ENCODE measurements around the gene SPG21. TPM values are rescaled to one million over a fixed set of nuclear protein-coding genes. Genes with fewer than 3 reads are reported as not detected.

The SPG21 gene
- polyA plus RNA-seq, 1 donor from 2014 or later: 67.7 TPM

DNA sequence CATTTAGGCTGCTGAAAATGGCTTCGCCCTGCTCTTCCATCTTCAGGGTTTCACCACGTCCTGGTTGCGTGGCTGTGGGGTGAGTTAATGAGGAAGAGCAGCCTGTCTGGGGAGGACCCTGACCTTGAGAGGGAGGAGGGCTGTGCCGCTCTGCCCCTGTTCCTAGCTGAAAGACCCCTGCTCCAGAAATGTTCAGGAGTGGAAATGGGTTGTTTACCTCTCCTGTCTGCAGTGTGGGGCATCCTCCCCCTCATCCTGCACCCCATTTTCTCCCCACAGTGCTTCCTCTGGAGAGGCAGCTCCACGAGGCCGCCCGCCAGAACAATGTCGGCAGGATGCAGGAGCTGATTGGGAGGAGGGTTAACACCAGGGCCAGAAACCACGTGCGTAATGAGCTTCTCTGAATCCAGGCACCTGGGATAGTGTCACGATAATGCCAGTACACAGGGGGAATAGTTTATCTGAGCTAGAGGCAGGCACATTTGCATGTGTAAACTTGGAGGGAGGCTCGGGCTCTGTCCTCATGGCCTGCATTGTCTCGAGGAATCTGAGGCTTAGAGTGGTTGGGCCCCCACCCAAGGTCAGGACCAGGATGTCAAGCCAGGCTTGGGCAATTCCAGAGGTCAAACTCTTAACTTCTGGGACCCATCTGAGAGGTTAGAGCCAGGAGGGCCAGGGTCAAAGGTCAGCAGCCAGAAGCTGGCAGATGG, 74.0 kb downstream of the SPG21 start:
- Histone ChIP-seq H3K9me3 (ENCODE audit: low read length) (no peaks in the 10 kb centered on the region), H3K4me3 (ENCODE audit: low read length) (no peak overlapping the region), H3K36me3 (ENCODE audit: insufficient read depth, low read length) (no peaks in the 10 kb centered on the region), H3K9me2 (ENCODE audit: insufficient read depth, low read length) (no peaks in the 10 kb centered on the region), H4K20me1 (ENCODE audit: insufficient read depth) (no peaks in the 10 kb centered on the region), H3K9ac (ENCODE audit: low read length) (no peak overlapping the region), H3K79me2 (replicated peaks; ENCODE audit: insufficient read depth, low read length) (no peaks in the 10 kb centered on the region), H3K27ac (ENCODE audit: low read length) (no peak overlapping the region), H3F3A (ENCODE audit: insufficient read depth, low read length, poor library complexity, severe bottlenecking) (no peaks in the 10 kb centered on the region), H3K4me2 (ENCODE audit: low read length) (no peak overlapping the region), H3K27me3 (ENCODE audit: insufficient read depth, low read depth, low read length) (peaks cover 4% of the 10 kb centered on the region), H2AFZ (ENCODE audit: low read depth, low read length) (no peak overlapping the region)
- TF ChIP-seq, protein P1, sequence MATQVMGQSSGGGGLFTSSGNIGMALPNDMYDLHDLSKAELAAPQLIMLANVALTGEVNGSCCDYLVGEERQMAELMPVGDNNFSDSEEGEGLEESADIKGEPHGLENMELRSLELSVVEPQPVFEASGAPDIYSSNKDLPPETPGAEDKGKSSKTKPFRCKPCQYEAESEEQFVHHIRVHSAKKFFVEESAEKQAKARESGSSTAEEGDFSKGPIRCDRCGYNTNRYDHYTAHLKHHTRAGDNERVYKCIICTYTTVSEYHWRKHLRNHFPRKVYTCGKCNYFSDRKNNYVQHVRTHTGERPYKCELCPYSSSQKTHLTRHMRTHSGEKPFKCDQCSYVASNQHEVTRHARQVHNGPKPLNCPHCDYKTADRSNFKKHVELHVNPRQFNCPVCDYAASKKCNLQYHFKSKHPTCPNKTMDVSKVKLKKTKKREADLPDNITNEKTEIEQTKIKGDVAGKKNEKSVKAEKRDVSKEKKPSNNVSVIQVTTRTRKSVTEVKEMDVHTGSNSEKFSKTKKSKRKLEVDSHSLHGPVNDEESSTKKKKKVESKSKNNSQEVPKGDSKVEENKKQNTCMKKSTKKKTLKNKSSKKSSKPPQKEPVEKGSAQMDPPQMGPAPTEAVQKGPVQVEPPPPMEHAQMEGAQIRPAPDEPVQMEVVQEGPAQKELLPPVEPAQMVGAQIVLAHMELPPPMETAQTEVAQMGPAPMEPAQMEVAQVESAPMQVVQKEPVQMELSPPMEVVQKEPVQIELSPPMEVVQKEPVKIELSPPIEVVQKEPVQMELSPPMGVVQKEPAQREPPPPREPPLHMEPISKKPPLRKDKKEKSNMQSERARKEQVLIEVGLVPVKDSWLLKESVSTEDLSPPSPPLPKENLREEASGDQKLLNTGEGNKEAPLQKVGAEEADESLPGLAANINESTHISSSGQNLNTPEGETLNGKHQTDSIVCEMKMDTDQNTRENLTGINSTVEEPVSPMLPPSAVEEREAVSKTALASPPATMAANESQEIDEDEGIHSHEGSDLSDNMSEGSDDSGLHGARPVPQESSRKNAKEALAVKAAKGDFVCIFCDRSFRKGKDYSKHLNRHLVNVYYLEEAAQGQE (IDR thresholded peaks at IDR 0.05; ENCODE audit: borderline replicate concordance): no peak
- TF ChIP-seq EP300 (conservative IDR thresholded peaks at IDR 0.05; ENCODE audit: poor library complexity, severe bottlenecking): no peak
- TF ChIP-seq POLR2AphosphoS5 (IDR thresholded peaks at IDR 0.05): no peak
- TF ChIP-seq RAD21 (conservative IDR thresholded peaks at IDR 0.05): no peak
- TF ChIP-seq TAF1 (IDR thresholded peaks at IDR 0.05; ENCODE audit: low read depth): no peak

Other genes starting within 250 kb of the SPG21 start
- gene RBPMS2, start 214.3 kb downstream of the SPG21 start, polyA plus RNA-seq: not detected in 2 replicates
- gene PIF1, start 164.3 kb downstream of the SPG21 start, polyA plus RNA-seq: 0.58 and 0.78 TPM in 2 replicates
- 0.88 and 1.3 TPM in 2 replicates for gene PLEKHO2, start 148.0 kb downstream of the SPG21 start, polyA plus RNA-seq
- gene ANKDD1A, start 78.0 kb downstream of the SPG21 start, polyA plus RNA-seq: 7.0 and 7.2 TPM in 2 replicates
- 14.4 and 21.3 TPM in 2 replicates for gene MTFMT, start 39.7 kb upstream of the SPG21 start, polyA plus RNA-seq
- not detected in 2 replicates for gene SLC51B, start 55.5 kb upstream of the SPG21 start, polyA plus RNA-seq
- not detected in 2 replicates for gene RASL12, start 78.1 kb upstream of the SPG21 start, polyA plus RNA-seq
- not detected in 2 replicates for gene KBTBD13, start 86.8 kb upstream of the SPG21 start, polyA plus RNA-seq
- 10.3 TPM in 2 replicates for gene UBAP1L, start 125.3 kb upstream of the SPG21 start, polyA plus RNA-seq
- gene PDCD7, start 143.9 kb upstream of the SPG21 start, polyA plus RNA-seq: 46.8 and 47.5 TPM in 2 replicates
- gene CLPX, start 195.4 kb upstream of the SPG21 start, polyA plus RNA-seq: 44.9 and 51.3 TPM in 2 replicates
- 1.4 and 1.6 TPM in 2 replicates for gene CILP, start 221.6 kb upstream of the SPG21 start, polyA plus RNA-seq